Measurements from ENCODE around the gene TP53RK. TPM values are rescaled to one million over a fixed set of nuclear protein-coding genes. Genes with fewer than 3 reads are reported as not detected.
A peak's percentile ranks its signal among the peaks of the same experiment; 100 is the strongest.

TP53RK gene
- total and polyA plus RNA-seq, 2 of the 13 experiments (the other 11 are each of a cell fraction or from before 2014, with no cell fraction given) = 12.9 to 25.5 TPM

- TF ChIP-seq ZNF138 (CRISPR knock-in tag; IDR thresholded peaks at IDR 0.05; ENCODE audit: low read depth) (no peak), SAP130 (CRISPR knock-in tag; IDR thresholded peaks at IDR 0.05; ENCODE audit: low read depth) (peak; percentile 79; the same call in 1 of the 2 replicates), ZNF318 (CRISPR knock-in tag; IDR thresholded peaks at IDR 0.05) (no peak), HDAC2 (CRISPR knock-in tag; IDR thresholded peaks at IDR 0.05) (peak; percentile 93), SRY (CRISPR knock-in tag; IDR thresholded peaks at IDR 0.05) (peak; percentile 75; the same call in 1 of the 2 replicates), SMAD1 (CRISPR knock-in tag; IDR thresholded peaks at IDR 0.05; ENCODE audit: borderline replicate concordance, low read depth) (peak; percentile 21; the same call in 1 of the 2 replicates), ZNF746 (CRISPR knock-in tag; IDR thresholded peaks at IDR 0.05) (peak; percentile 98), HNRNPH1 (optimal IDR thresholded peaks at IDR 0.05; ENCODE audit: low read depth, low read length) (no peak), NFKB2 (CRISPR knock-in tag; IDR thresholded peaks at IDR 0.05; ENCODE audit: borderline replicate concordance) (no peak), ZNF160 (CRISPR knock-in tag; IDR thresholded peaks at IDR 0.05) (no peak; the same call in 1 of the 2 replicates), ZNF432 (CRISPR knock-in tag; IDR thresholded peaks at IDR 0.05; ENCODE audit: borderline replicate concordance) (no peak), HNRNPUL1 (IDR thresholded peaks at IDR 0.05; ENCODE audit: low read depth, low read length) (no peak), HOXA3 (CRISPR knock-in tag; IDR thresholded peaks at IDR 0.05) (peak; percentile 74; the same call in 1 of the 2 replicates), ZNF503 (CRISPR knock-in tag; IDR thresholded peaks at IDR 0.05) (peak; percentile 87; the same call in 1 of the 2 replicates), SRSF1 (optimal IDR thresholded peaks at IDR 0.05; ENCODE audit: low read depth, low read length) (no peak), JARID2 (CRISPR knock-in tag; IDR thresholded peaks at IDR 0.05; ENCODE audit: insufficient replicate concordance) (peak; percentile 57), ZNF530 (CRISPR knock-in tag; IDR thresholded peaks at IDR 0.05; ENCODE audit: low read depth) (no peak), CCDC6 (CRISPR knock-in tag; IDR thresholded peaks at IDR 0.05) (peak; percentile 92)
- TF ChIP-seq, protein P1, sequence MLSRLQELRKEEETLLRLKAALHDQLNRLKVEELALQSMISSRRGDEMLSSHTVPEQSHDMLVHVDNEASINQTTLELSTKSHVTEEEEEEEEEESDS (CRISPR knock-in tag; IDR thresholded peaks at IDR 0.05; ENCODE audit: borderline replicate concordance) = no peak
Observed at GRCh38 chr20:46674253-46675083, 14.8 kb downstream of the TP53RK start (continued).

Data from HepG2 (cell line).